K562 treated with DMSO at 1 percent for 4 hours (cell line): Measurements from ENCODE around the gene DMRT3. TPM values are rescaled to one million over a fixed set of nuclear protein-coding genes. Genes with fewer than 3 reads are reported as not detected.

Experiments
- total RNA-seq: library from RNA; unstranded; fragments of 300-600 nt; gene quantifications from 2 replicates; pipeline ENCODE4 v1.2.3, GENCODE V29; 2022; ENCODE audit not compliant: insufficient read depth

DMRT3 gene, protein sequence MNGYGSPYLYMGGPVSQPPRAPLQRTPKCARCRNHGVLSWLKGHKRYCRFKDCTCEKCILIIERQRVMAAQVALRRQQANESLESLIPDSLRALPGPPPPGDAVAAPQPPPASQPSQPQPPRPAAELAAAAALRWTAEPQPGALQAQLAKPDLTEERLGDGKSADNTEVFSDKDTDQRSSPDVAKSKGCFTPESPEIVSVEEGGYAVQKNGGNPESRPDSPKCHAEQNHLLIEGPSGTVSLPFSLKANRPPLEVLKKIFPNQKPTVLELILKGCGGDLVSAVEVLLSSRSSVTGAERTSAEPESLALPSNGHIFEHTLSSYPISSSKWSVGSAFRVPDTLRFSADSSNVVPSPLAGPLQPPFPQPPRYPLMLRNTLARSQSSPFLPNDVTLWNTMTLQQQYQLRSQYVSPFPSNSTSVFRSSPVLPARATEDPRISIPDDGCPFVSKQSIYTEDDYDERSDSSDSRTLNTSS
- total RNA-seq = not detected in 2 replicates

GRCh38 chr9:976258-976942, at the start of gene DMRT3:
DMRT3 (plus strand) TSS chr9:976655; CDS start chr9:977002, 347 bp downstream.

Other genes starting within 250 kb of the DMRT3 start
- not detected in 2 replicates for gene DMRT1, start 135.0 kb upstream of the DMRT3 start, total RNA-seq
- gene DMRT2, start 73.7 kb downstream of the DMRT3 start, total RNA-seq = not detected in 2 replicates